ENCODE measurements around the gene TWIST2.

TWIST2 gene

GRCh38 chr2:238888781-238889180 lies 40.9 kb downstream of the TWIST2 start:
- no peak overlapping the region for H3K4me3 ChIP-seq (ENCODE audit: low read depth, low read length)
- H3K9me3 ChIP-seq, result no peaks in the 10 kb centered on the region
- H3K4me1 ChIP-seq, result no peaks in the 10 kb centered on the region
- DNase-seq, result no peak
- no peaks in the 10 kb centered on the region for H3K36me3 ChIP-seq
- H3K27me3 ChIP-seq, result no peaks in the 10 kb centered on the region; the same call in none of the 2 replicates
- no peak for TF ChIP-seq CTCF (IDR thresholded peaks at IDR 0.05; ENCODE audit: low read depth, low read length)

- DNase-seq, result no peak
- Histone ChIP-seq H3K9me3 (no peaks in the 10 kb centered on the region), H3K27me3 (no peaks in the 10 kb centered on the region; the same call in none of the 2 replicates), H3K4me3 (ENCODE audit: low read depth, low read length) (no peak overlapping the region), H3K36me3 (no peaks in the 10 kb centered on the region), H3K4me1 (no peaks in the 10 kb centered on the region)
- no peak for TF ChIP-seq CTCF (IDR thresholded peaks at IDR 0.05; ENCODE audit: low read depth, low read length)
These were observed 42.2 kb downstream of the TWIST2 start for GRCh38 chr2:238890131-238890530.

- TF ChIP-seq CTCF (IDR thresholded peaks at IDR 0.05; ENCODE audit: low read depth, low read length), result no peak
- no peaks in the 10 kb centered on the region for H3K9me3 ChIP-seq
- H3K4me3 ChIP-seq (ENCODE audit: low read depth, low read length), result no peak overlapping the region
- H3K4me1 ChIP-seq, result no peaks in the 10 kb centered on the region
- H3K36me3 ChIP-seq, result no peaks in the 10 kb centered on the region
- no peak for DNase-seq
- no peaks in the 10 kb centered on the region; the same call in none of the 2 replicates for H3K27me3 ChIP-seq
These were observed 43.0 kb downstream of the TWIST2 start for GRCh38 chr2:238890618-238891456.

GRCh38 chr2:238891457-238892203 lies 43.7 kb downstream of the TWIST2 start:
- no peaks in the 10 kb centered on the region for H3K9me3 ChIP-seq
- no peaks in the 10 kb centered on the region for H3K36me3 ChIP-seq
- no peak for TF ChIP-seq CTCF (IDR thresholded peaks at IDR 0.05; ENCODE audit: low read depth, low read length)
- no peak overlapping the region for H3K4me3 ChIP-seq (ENCODE audit: low read depth, low read length)
- no peaks in the 10 kb centered on the region; the same call in none of the 2 replicates for H3K27me3 ChIP-seq
- H3K4me1 ChIP-seq, result no peaks in the 10 kb centered on the region
- no peak for DNase-seq

GRCh38 chr2:238892204-238892500 lies 44.3 kb downstream of the TWIST2 start:
- H3K9me3 ChIP-seq, result no peaks in the 10 kb centered on the region
- no peak for DNase-seq
- no peak overlapping the region for H3K4me3 ChIP-seq (ENCODE audit: low read depth, low read length)
- no peak for TF ChIP-seq CTCF (IDR thresholded peaks at IDR 0.05; ENCODE audit: low read depth, low read length)
- no peaks in the 10 kb centered on the region for H3K36me3 ChIP-seq
- no peaks in the 10 kb centered on the region for H3K4me1 ChIP-seq
- no peaks in the 10 kb centered on the region; the same call in none of the 2 replicates for H3K27me3 ChIP-seq

GRCh38 chr2:238892796-238893195 lies 44.9 kb downstream of the TWIST2 start:
- Histone ChIP-seq H3K27me3 (no peaks in the 10 kb centered on the region; the same call in none of the 2 replicates), H3K4me3 (ENCODE audit: low read depth, low read length) (no peak overlapping the region), H3K9me3 (no peaks in the 10 kb centered on the region), H3K36me3 (no peaks in the 10 kb centered on the region), H3K4me1 (no peaks in the 10 kb centered on the region)
- DNase-seq, result no peak
- no peak for TF ChIP-seq CTCF (IDR thresholded peaks at IDR 0.05; ENCODE audit: low read depth, low read length)

Data from BE2C (cell line).